GM12878 (cell line): Measurements from ENCODE around the gene CCDC88C. TPM values are rescaled to one million over a fixed set of nuclear protein-coding genes. Genes with fewer than 3 reads are reported as not detected.

Source experiments
- ASH2L ChIP-seq: fragments of 300-600, 200-600 bp; sonication (generic); IDR thresholded peaks from 2 replicates; pipeline ENCODE4 v1.6.1; 2017; ENCODE audit warnings: low read depth, mild to moderate bottlenecking, borderline replicate concordance
- CBFB ChIP-seq: IDR thresholded peaks from 2 replicates; pipeline ENCODE4 v1.6.1; 2016; ENCODE audit warnings: antibody characterized with exemption, low read depth
- KLF5 ChIP-seq: fragments of 450-650 bp; IDR thresholded peaks from 2 replicates; pipeline ENCODE4 v1.6.1; 2014; ENCODE audit warnings: mild to moderate bottlenecking; ENCODE audit not compliant: partially characterized antibody
- MEF2B ChIP-seq: fragments of 450-650 bp; IDR thresholded peaks from 2 replicates; pipeline ENCODE4 v1.6.1; 2018; ENCODE audit warnings: mild to moderate bottlenecking, moderate library complexity; ENCODE audit not compliant: partially characterized antibody, poor library complexity, severe bottlenecking
- MTA3 ChIP-seq: IDR thresholded peaks from 2 replicates; pipeline ENCODE4 v1.6.1; 2012; ENCODE audit warnings: low read length, inconsistent platforms, borderline replicate concordance
- NFYA ChIP-seq: IDR thresholded peaks from 2 replicates; pipeline ENCODE4 v1.6.1; 2011; ENCODE audit warnings: low read depth, mild to moderate bottlenecking, low read length, improper control_type of control experiment, borderline replicate concordance
- NRF1 ChIP-seq: conservative IDR thresholded peaks from 2 replicates; pipeline ENCODE4 v1.6.1; 2011; ENCODE audit warnings: mild to moderate bottlenecking, low read depth, low read length, improper control_type of control experiment
- PAX8 ChIP-seq: fragments of 450-650 bp; IDR thresholded peaks from 2 replicates; pipeline ENCODE4 v1.6.1; 2017; ENCODE audit warnings: mild to moderate bottlenecking, moderate library complexity
- POLR2AphosphoS2 ChIP-seq: IDR thresholded peaks from 2 replicates; pipeline ENCODE4 v1.6.1; 2011; ENCODE audit warnings: low read depth, mild to moderate bottlenecking, low read length, improper control_type of control experiment, moderate library complexity
- POU2F2 ChIP-seq: IDR thresholded peaks from 3 replicates; pipeline ENCODE4 v1.6.1; 2011; ENCODE audit warnings: low read depth, mild to moderate bottlenecking, low read length, borderline replicate concordance
- RAD21 ChIP-seq: IDR thresholded peaks from 2 replicates; pipeline ENCODE4 v1.6.1; 2011; ENCODE audit warnings: mild to moderate bottlenecking, low read depth, low read length, moderate library complexity; ENCODE audit not compliant: insufficient read depth
- SMAD5 ChIP-seq: IDR thresholded peaks from 2 replicates; pipeline ENCODE4 v1.6.1; 2016; ENCODE audit warnings: antibody characterized with exemption, low read depth
- SMARCA5 ChIP-seq: fragments of 450-650 bp; IDR thresholded peaks from 2 replicates; pipeline ENCODE4 v1.6.1; 2017; ENCODE audit warnings: mild to moderate bottlenecking
- TARDBP ChIP-seq: IDR thresholded peaks from 2 replicates; pipeline ENCODE4 v1.6.1; 2016; ENCODE audit warnings: borderline replicate concordance
- TCF12 ChIP-seq: IDR thresholded peaks from 2 replicates; pipeline ENCODE4 v1.6.1; 2011; ENCODE audit warnings: low read depth, mild to moderate bottlenecking, low read length
- TCF7 ChIP-seq: IDR thresholded peaks from 2 replicates; pipeline ENCODE4 v1.6.1; 2014; ENCODE audit warnings: antibody characterized with exemption, borderline replicate concordance
- polyA plus RNA-seq, 11 experiments: library from polyadenylated mRNA; depleted of rRNA in 4 of 11; unstranded in 6 of 11; stranded (reverse) in 5 of 11; fragments of >200 nt; fragmentation: Nextera tagmentation in 4 of 11; fragmentation: Illumina TruSeq in 1 of 11; extraction: Ambion mirVana in 4 of 11; extraction: Trizol in 1 of 11; gene quantifications; 1 replicate in 1 of 11; 2 replicates in 10 of 11; pipeline versions ENCODE4 v1.2.1 to v1.2.3, GENCODE V29; 2011 to 2016; ENCODE audit warnings: inconsistent platforms in 2 of 11, missing spikeins in 2 of 11, low read depth in 1 of 11
- total RNA-seq, 4 experiments: library from RNA; depleted of rRNA in 3 of 4; stranded (reverse); fragments of >200 nt in 3 of 4; fragmentation: Illumina TruSeq in 1 of 4; extraction: Trizol in 1 of 4; gene quantifications; 2 replicates each; pipeline versions ENCODE4 v1.2.1 to v1.2.3, GENCODE V29; 2013 to 2021
- TF ChIP-seq, protein P1 (sequence below): fragments of 450-650 bp; formaldehyde crosslinking; IDR thresholded peaks from 2 replicates; pipeline ENCODE4 v1.5.0; 2022; ENCODE audit warnings: mild to moderate bottlenecking, missing genetic modification characterization
- TF ChIP-seq, protein P2 (sequence below): fragments of 450-650 bp; IDR thresholded peaks from 2 replicates; pipeline ENCODE4 v1.6.1; 2016; ENCODE audit warnings: mild to moderate bottlenecking, moderate library complexity, borderline replicate concordance
- TF ChIP-seq, protein P3 (sequence below): IDR thresholded peaks from 2 replicates; pipeline ENCODE4 v1.6.1; 2012; ENCODE audit warnings: low read depth, low read length, improper control_type of control experiment
- TF ChIP-seq, protein P4 (sequence below): fragments of 450-650 bp; IDR thresholded peaks from 2 replicates; pipeline ENCODE4 v1.6.1; 2017; ENCODE audit warnings: antibody characterized with exemption, mild to moderate bottlenecking, moderate library complexity

Gene CCDC88C
- total and polyA plus RNA-seq, 10 of the 15 experiments (the other 5 are each of a cell fraction or from before 2014, with no cell fraction given) = 4.0 to 79.6 (median 36.6) TPM

DNA sequence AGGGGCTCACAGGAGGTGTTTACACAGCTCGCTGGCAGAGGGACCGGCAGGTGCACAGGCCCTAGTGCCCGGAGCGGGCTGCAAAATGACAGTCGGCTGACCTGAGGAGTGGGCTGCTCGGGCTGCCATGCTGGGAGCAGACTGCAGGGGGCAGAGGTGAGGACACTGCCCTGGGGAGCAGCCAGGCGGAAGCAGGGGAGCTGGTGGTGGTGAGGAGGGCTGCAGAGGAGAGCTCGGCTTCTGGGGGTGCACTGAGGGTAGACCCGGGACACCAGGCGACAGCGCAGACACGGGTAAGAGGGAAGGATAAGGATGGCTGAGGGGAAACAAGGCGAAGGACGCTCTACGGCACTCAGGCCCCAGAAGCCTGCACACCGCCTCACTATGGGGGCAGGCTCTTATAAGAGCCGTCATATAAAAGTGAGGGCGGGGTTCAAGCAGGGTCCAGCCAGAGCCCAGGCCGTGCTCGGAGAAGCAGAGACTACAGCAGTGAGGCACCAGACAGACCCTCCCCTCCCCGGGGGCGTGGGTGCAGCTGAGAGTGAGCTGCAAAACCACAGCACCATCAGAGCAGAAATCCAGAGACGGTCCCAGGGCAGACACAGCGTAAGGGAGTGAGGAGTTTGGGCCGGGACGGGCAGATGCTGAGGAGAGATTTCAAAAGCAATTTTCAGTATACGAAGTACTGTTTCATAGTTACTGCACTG, 62.5 kb downstream of the CCDC88C start (continued):
- TF ChIP-seq KLF5 = no peak
- TF ChIP-seq, protein P1, sequence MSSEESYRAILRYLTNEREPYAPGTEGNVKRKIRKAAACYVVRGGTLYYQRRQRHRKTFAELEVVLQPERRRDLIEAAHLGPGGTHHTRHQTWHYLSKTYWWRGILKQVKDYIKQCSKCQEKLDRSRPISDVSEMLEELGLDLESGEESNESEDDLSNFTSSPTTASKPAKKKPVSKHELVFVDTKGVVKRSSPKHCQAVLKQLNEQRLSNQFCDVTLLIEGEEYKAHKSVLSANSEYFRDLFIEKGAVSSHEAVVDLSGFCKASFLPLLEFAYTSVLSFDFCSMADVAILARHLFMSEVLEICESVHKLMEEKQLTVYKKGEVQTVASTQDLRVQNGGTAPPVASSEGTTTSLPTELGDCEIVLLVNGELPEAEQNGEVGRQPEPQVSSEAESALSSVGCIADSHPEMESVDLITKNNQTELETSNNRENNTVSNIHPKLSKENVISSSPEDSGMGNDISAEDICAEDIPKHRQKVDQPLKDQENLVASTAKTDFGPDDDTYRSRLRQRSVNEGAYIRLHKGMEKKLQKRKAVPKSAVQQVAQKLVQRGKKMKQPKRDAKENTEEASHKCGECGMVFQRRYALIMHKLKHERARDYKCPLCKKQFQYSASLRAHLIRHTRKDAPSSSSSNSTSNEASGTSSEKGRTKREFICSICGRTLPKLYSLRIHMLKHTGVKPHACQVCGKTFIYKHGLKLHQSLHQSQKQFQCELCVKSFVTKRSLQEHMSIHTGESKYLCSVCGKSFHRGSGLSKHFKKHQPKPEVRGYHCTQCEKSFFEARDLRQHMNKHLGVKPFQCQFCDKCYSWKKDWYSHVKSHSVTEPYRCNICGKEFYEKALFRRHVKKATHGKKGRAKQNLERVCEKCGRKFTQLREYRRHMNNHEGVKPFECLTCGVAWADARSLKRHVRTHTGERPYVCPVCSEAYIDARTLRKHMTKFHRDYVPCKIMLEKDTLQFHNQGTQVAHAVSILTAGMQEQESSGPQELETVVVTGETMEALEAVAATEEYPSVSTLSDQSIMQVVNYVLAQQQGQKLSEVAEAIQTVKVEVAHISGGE (CRISPR knock-in tag) = no peak
- peak; percentile 57 for TF ChIP-seq RAD21
- peak; percentile 52 for TF ChIP-seq MEF2B
- TF ChIP-seq ASH2L = no peak
- TF ChIP-seq SMAD5 = no peak
- TF ChIP-seq CBFB = peak; percentile 53; the same call in 1 of the 2 replicates
- no peak for TF ChIP-seq PAX8
- TF ChIP-seq NRF1 = no peak
- TF ChIP-seq, protein P2, sequence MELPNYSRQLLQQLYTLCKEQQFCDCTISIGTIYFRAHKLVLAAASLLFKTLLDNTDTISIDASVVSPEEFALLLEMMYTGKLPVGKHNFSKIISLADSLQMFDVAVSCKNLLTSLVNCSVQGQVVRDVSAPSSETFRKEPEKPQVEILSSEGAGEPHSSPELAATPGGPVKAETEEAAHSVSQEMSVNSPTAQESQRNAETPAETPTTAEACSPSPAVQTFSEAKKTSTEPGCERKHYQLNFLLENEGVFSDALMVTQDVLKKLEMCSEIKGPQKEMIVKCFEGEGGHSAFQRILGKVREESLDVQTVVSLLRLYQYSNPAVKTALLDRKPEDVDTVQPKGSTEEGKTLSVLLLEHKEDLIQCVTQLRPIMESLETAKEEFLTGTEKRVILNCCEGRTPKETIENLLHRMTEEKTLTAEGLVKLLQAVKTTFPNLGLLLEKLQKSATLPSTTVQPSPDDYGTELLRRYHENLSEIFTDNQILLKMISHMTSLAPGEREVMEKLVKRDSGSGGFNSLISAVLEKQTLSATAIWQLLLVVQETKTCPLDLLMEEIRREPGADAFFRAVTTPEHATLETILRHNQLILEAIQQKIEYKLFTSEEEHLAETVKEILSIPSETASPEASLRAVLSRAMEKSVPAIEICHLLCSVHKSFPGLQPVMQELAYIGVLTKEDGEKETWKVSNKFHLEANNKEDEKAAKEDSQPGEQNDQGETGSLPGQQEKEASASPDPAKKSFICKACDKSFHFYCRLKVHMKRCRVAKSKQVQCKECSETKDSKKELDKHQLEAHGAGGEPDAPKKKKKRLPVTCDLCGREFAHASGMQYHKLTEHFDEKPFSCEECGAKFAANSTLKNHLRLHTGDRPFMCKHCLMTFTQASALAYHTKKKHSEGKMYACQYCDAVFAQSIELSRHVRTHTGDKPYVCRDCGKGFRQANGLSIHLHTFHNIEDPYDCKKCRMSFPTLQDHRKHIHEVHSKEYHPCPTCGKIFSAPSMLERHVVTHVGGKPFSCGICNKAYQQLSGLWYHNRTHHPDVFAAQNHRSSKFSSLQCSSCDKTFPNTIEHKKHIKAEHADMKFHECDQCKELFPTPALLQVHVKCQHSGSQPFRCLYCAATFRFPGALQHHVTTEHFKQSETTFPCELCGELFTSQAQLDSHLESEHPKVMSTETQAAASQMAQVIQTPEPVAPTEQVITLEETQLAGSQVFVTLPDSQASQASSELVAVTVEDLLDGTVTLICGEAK = no peak
- 0 out of 2 replicates have a peak, but pooled peaks have one; percentile 29 for TF ChIP-seq TCF12
- 0 out of 3 replicates have a peak, but pooled peaks have one; percentile 48 for TF ChIP-seq POU2F2
- TF ChIP-seq POLR2AphosphoS2 = no peak
- TF ChIP-seq, protein P3, sequence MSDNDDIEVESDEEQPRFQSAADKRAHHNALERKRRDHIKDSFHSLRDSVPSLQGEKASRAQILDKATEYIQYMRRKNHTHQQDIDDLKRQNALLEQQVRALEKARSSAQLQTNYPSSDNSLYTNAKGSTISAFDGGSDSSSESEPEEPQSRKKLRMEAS = no peak
- TF ChIP-seq, protein P4, sequence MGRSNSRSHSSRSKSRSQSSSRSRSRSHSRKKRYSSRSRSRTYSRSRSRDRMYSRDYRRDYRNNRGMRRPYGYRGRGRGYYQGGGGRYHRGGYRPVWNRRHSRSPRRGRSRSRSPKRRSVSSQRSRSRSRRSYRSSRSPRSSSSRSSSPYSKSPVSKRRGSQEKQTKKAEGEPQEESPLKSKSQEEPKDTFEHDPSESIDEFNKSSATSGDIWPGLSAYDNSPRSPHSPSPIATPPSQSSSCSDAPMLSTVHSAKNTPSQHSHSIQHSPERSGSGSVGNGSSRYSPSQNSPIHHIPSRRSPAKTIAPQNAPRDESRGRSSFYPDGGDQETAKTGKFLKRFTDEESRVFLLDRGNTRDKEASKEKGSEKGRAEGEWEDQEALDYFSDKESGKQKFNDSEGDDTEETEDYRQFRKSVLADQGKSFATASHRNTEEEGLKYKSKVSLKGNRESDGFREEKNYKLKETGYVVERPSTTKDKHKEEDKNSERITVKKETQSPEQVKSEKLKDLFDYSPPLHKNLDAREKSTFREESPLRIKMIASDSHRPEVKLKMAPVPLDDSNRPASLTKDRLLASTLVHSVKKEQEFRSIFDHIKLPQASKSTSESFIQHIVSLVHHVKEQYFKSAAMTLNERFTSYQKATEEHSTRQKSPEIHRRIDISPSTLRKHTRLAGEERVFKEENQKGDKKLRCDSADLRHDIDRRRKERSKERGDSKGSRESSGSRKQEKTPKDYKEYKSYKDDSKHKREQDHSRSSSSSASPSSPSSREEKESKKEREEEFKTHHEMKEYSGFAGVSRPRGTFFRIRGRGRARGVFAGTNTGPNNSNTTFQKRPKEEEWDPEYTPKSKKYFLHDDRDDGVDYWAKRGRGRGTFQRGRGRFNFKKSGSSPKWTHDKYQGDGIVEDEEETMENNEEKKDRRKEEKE = no peak
- TF ChIP-seq TCF7 = no peak
- no peak for TF ChIP-seq MTA3
- no peak for TF ChIP-seq TARDBP
- no peak for TF ChIP-seq SMARCA5
- TF ChIP-seq NFYA = no peak
